IMR-90 (cell line): ENCODE results near the gene TNFSF13B. TPM values are rescaled to one million over a fixed set of nuclear protein-coding genes. Genes with fewer than 3 reads are reported as not detected.

Experiments
- ATAC-seq: fragments of 200-7000 bp; cut with Tn5 transposase; 2 replicates; pipeline ENCODE4 v1.9.1; 2020; ENCODE audit warnings: low read depth, mild to moderate bottlenecking, moderate library complexity
- BruUV-seq: library from RNA; stranded (reverse); fragments of 400-500 nt; replicated peaks from 2 replicates; lab custom pipeline; 2021; lab: Mats Ljungman, UMichigan
- CTCF ChIA-PET: fragments of 300-600 bp; formaldehyde crosslinking; extraction: SDS; loops from one replicate; lab custom pipeline; 2021; ENCODE audit warnings: antibody characterized with exemption; lab: Yijun Ruan, JAX
- POLR2A ChIA-PET: fragments of 300-600 bp; sonication (Branson Sonifier 250); formaldehyde crosslinking; loops from one replicate; lab custom pipeline; 2022; ENCODE audit warnings: antibody characterized with exemption; ENCODE audit not compliant: unreplicated experiment; lab: Charles Lee
- DNase-seq: peaks from one replicate; pipeline ENCODE4 v3.0.0; 2013
- H2AFZ ChIP-seq: replicated peaks from 2 replicates; pipeline ENCODE3; 2013; ENCODE audit warnings: low read length, mild to moderate bottlenecking; ENCODE audit not compliant: poor library complexity
- H2AK5ac ChIP-seq: 2 replicates; pipeline ENCODE4 v1.6.1; 2013; ENCODE audit warnings: low read depth, low read length, inconsistent platforms
- H2AK9ac ChIP-seq: replicated peaks from 2 replicates; pipeline ENCODE3; 2013; ENCODE audit warnings: mild to moderate bottlenecking, low read depth, low read length, moderate library complexity; ENCODE audit not compliant: poor library complexity
- H2BK120ac ChIP-seq: 2 replicates; pipeline ENCODE4 v1.6.1; 2013; ENCODE audit warnings: low read depth, low read length, inconsistent platforms
- H2BK15ac ChIP-seq: 3 replicates; pipeline ENCODE4 v1.6.1; 2013; ENCODE audit warnings: low read depth, low read length, inconsistent platforms
- H2BK20ac ChIP-seq: 2 replicates; pipeline ENCODE4 v1.6.1; 2013; ENCODE audit warnings: low read depth, mild to moderate bottlenecking, inconsistent platforms, low read length, moderate library complexity
- H2BK5ac ChIP-seq: 2 replicates; pipeline ENCODE4 v1.6.1; 2013; ENCODE audit warnings: mild to moderate bottlenecking, low read depth, low read length, inconsistent platforms; ENCODE audit not compliant: poor library complexity, severe bottlenecking
- H3K14ac ChIP-seq: replicated peaks from 2 replicates; pipeline ENCODE4 v1.6.1; 2013; ENCODE audit warnings: low read depth, low read length, inconsistent platforms
- H3K18ac ChIP-seq: 2 replicates; pipeline ENCODE4 v1.6.1; 2013; ENCODE audit warnings: low read depth, low read length, control low read depth
- H3K23ac ChIP-seq: 2 replicates; pipeline ENCODE4 v1.6.1; 2013; ENCODE audit warnings: low read depth, low read length, inconsistent platforms
- H3K27ac ChIP-seq: 2 replicates; pipeline ENCODE4 v1.5.1; 2013; ENCODE audit warnings: mild to moderate bottlenecking, control low read depth, low read length; ENCODE audit not compliant: insufficient read depth
- H3K27me3 ChIP-seq: 2 replicates; pipeline ENCODE4 v1.6.1; 2013; ENCODE audit warnings: low read length; ENCODE audit not compliant: control insufficient read depth, insufficient read depth
- H3K36me3 ChIP-seq: 2 replicates; pipeline ENCODE4 v1.6.1; 2013; ENCODE audit warnings: low read length, mixed read lengths; ENCODE audit not compliant: control insufficient read depth, insufficient read depth
- H3K4ac ChIP-seq: 2 replicates; pipeline ENCODE4 v1.6.1; 2013; ENCODE audit warnings: low read depth, low read length, inconsistent platforms
- H3K4me1 ChIP-seq: 2 replicates; pipeline ENCODE4 v1.6.1; 2013; ENCODE audit warnings: low read length, mixed read lengths; ENCODE audit not compliant: control insufficient read depth, insufficient read depth
- H3K4me2 ChIP-seq: 2 replicates; pipeline ENCODE4 v1.6.1; 2013; ENCODE audit warnings: low read depth, mild to moderate bottlenecking, control low read depth, low read length, moderate library complexity
- H3K4me3 ChIP-seq: 2 replicates; pipeline ENCODE4 v1.5.1; 2013; ENCODE audit warnings: low read depth, mild to moderate bottlenecking, control low read depth, low read length, moderate library complexity; ENCODE audit not compliant: insufficient read depth
- H3K56ac ChIP-seq: 2 replicates; pipeline ENCODE4 v1.6.1; 2013; ENCODE audit warnings: low read length, inconsistent platforms; ENCODE audit not compliant: insufficient read depth; ENCODE audit errors: extremely low read depth
- H3K79me1 ChIP-seq, 2 experiments: 2 replicates each; pipeline ENCODE4 v1.6.1; 2013; ENCODE audit warnings: low read length in 2 of 2, inconsistent platforms in 1 of 2, low read depth in 1 of 2
- H3K9ac ChIP-seq: 2 replicates; pipeline ENCODE4 v1.6.1; 2013; ENCODE audit warnings: low read depth, low read length, control low read depth
- H3K9me1 ChIP-seq: 2 replicates; pipeline ENCODE4 v1.6.1; 2013; ENCODE audit warnings: low read length, inconsistent platforms; ENCODE audit not compliant: insufficient read depth
- H3K9me3 ChIP-seq: 2 replicates; pipeline ENCODE4 v1.6.1; 2013; ENCODE audit warnings: low read length; ENCODE audit not compliant: control insufficient read depth, insufficient read depth
- H4K20me1 ChIP-seq: 2 replicates; pipeline ENCODE4 v1.6.1; 2013; ENCODE audit warnings: low read length, inconsistent platforms; ENCODE audit not compliant: insufficient read depth
- H4K5ac ChIP-seq: 2 replicates; pipeline ENCODE4 v1.6.1; 2013; ENCODE audit warnings: mild to moderate bottlenecking, low read depth, low read length, control low read depth
- H4K8ac ChIP-seq, 2 experiments: 2 replicates each; pipeline ENCODE4 v1.6.1; 2013; ENCODE audit warnings: low read depth in 2 of 2, low read length in 2 of 2, control low read depth in 1 of 2, inconsistent platforms in 1 of 2
- H4K91ac ChIP-seq: 2 replicates; pipeline ENCODE4 v1.6.1; 2013; ENCODE audit warnings: low read depth, low read length, inconsistent platforms; ENCODE audit not compliant: insufficient read depth
- BHLHE40 ChIP-seq: fragments of 150-350 bp; IDR thresholded peaks from 2 replicates; pipeline ENCODE4 v1.6.1; 2016; ENCODE audit warnings: mild to moderate bottlenecking, low read depth, low read length
- CEBPB ChIP-seq: IDR thresholded peaks from 2 replicates; pipeline ENCODE4 v1.6.1; 2012; ENCODE audit warnings: low read depth, low read length, improper control_type of control experiment
- CHD1 ChIP-seq: IDR thresholded peaks from 2 replicates; pipeline ENCODE4 v1.6.1; 2012; ENCODE audit warnings: low read depth, low read length, improper control_type of control experiment
- ELK1 ChIP-seq: fragments of 150-350 bp; IDR thresholded peaks from 2 replicates; pipeline ENCODE4 v1.6.1; 2016; ENCODE audit warnings: low read depth, mild to moderate bottlenecking, low read length, moderate library complexity, borderline replicate concordance
- FOS ChIP-seq: fragments of 150-350 bp; IDR thresholded peaks from 2 replicates; pipeline ENCODE4 v1.6.1; 2016; ENCODE audit warnings: low read depth, low read length
- MAFK ChIP-seq: IDR thresholded peaks from 2 replicates; pipeline ENCODE4 v1.6.1; 2012; ENCODE audit warnings: low read depth, low read length, improper control_type of control experiment
- MAZ ChIP-seq: IDR thresholded peaks from 2 replicates; pipeline ENCODE4 v1.6.1; 2012; ENCODE audit warnings: low read depth, mild to moderate bottlenecking, low read length, improper control_type of control experiment, moderate library complexity, borderline replicate concordance
- MXI1 ChIP-seq: IDR thresholded peaks from 2 replicates; pipeline ENCODE4 v1.6.1; 2012; ENCODE audit warnings: low read depth, mild to moderate bottlenecking, low read length, moderate library complexity, borderline replicate concordance
- NFE2L2 ChIP-seq: fragments of 150-350 bp; IDR thresholded peaks from 2 replicates; pipeline ENCODE4 v1.6.1; 2016; ENCODE audit warnings: low read depth, mild to moderate bottlenecking, low read length
- POLR2A ChIP-seq: IDR thresholded peaks from 2 replicates; pipeline ENCODE4 v1.6.1; 2012; ENCODE audit warnings: mild to moderate bottlenecking, low read depth, low read length
- RAD21 ChIP-seq: IDR thresholded peaks from 2 replicates; pipeline ENCODE4 v1.6.1; 2012; ENCODE audit warnings: low read length, improper control_type of control experiment
- RCOR1 ChIP-seq: IDR thresholded peaks from 2 replicates; pipeline ENCODE4 v1.6.1; 2012; ENCODE audit warnings: mild to moderate bottlenecking, low read length, improper control_type of control experiment; ENCODE audit not compliant: insufficient replicate concordance
- SMC3 ChIP-seq: fragments of 150-350 bp; IDR thresholded peaks from 2 replicates; pipeline ENCODE4 v1.6.1; 2016; ENCODE audit warnings: low read depth, mild to moderate bottlenecking, antibody characterized with exemption, low read length, moderate library complexity
- WGBS, 2 experiments: methylation state at CpG; one replicate each; pipeline versions ENCODE4 v1.1.5 to v1.1.7; 2013; ENCODE audit warnings: missing lambda C conversion rate in 2 of 2; ENCODE audit not compliant: insufficient read length in 1 of 2; ENCODE audit errors: extremely low coverage in 2 of 2; 5-methylcytosine and 5-hydroxymethylcytosine counted together
- dilution Hi-C: fragments of 300-500 bp; cut with HindIII; formaldehyde crosslinking; loops from one replicate; pipeline ENCODE4 v1.14.3; 2018; ENCODE audit warnings: low sequenced_read_pairs; ENCODE audit not compliant: unreplicated experiment
- in situ Hi-C: fragments of 300-500 bp; cut with MboI; formaldehyde crosslinking; loops from 3 replicates; pipeline ENCODE4 v1.14.3; 2019; ENCODE audit warnings: low sequenced_read_pairs, inconsistent platforms, mixed read lengths
- intact Hi-C: fragments of 100-400 bp; cut with micrococcal nuclease; formaldehyde crosslinking; loops from 2 replicates; pipeline ENCODE4 v1.10.0; 2022
- polyA plus RNA-seq, 3 experiments: library from polyadenylated mRNA; depleted of rRNA; stranded (reverse); fragments of >200 nt; gene quantifications; 2 replicates each; pipeline ENCODE4 v1.2.3, GENCODE V29; 2012; ENCODE audit warnings: low replicate concordance in 1 of 3
- total RNA-seq: library from RNA; depleted of rRNA; stranded (reverse); fragments of >200 nt; gene quantifications from 2 replicates; pipeline ENCODE4 v1.2.3, GENCODE V29; 2012
- TF ChIP-seq, protein P1 (sequence below): fragments of 150-350 bp; IDR thresholded peaks from 2 replicates; pipeline ENCODE4 v1.6.1; 2017; ENCODE audit warnings: mild to moderate bottlenecking, antibody characterized with exemption, low read length, low read depth
- TF ChIP-seq, protein P2 (sequence below): conservative IDR thresholded peaks from 2 replicates; pipeline ENCODE4 v1.5.1; 2012; ENCODE audit warnings: mild to moderate bottlenecking, low read depth, low read length, improper control_type of control experiment

Gene TNFSF13B
- total and polyA plus RNA-seq, 2 of the 4 experiments (the other 2 are of a cell fraction) = 0.29 to 0.54 TPM

GRCh38 chr13:108220041-108220440 lies 49.5 kb upstream of the TNFSF13B start:
- no CpG with 5 or more reads among the region's 1 CpG for WGBS, 2 experiments

More at GRCh38 chr13:108220041-108220440, 49.5 kb upstream of the TNFSF13B start:
- in situ Hi-C loops (no loop called here), dilution Hi-C loops (no loop called here), intact Hi-C loops (no loop called here)
- Histone ChIP-seq H4K20me1 (peaks cover 21% of the 10 kb centered on the region; the same call in 1 of the 2 replicates), H3K9me1 (0 out of 2 replicates have a peak, but pooled peaks cover 3% of the 10 kb centered on the region), H2AFZ (no peak overlapping the region), H2AK9ac (no peak overlapping the region), H4K91ac (no peak overlapping the region), H4K5ac (no peak overlapping the region), H3K36me3 (no peaks in the 10 kb centered on the region), H3K23ac (no peak overlapping the region), H3K4ac (no peak overlapping the region), H3K56ac (no peak overlapping the region), H3K79me1 (peaks cover 22 to 54% of the 10 kb centered on the region in 2 experiments), H3K18ac (no peak overlapping the region), H2BK15ac (no peak overlapping the region), H2BK120ac (no peak overlapping the region), H2BK20ac (no peak overlapping the region), H3K4me1 (peaks cover 7% of the 10 kb centered on the region), H3K9me3 (no peaks in the 10 kb centered on the region), H3K27ac (no peak overlapping the region), H3K14ac (no peak overlapping the region), H3K4me2 (peak overlapping the region; percentile 54; the same call in 1 of the 2 replicates), H3K9ac (no peak overlapping the region), H3K27me3 (no peaks in the 10 kb centered on the region), H4K8ac (no peak overlapping the region), H3K4me3 (no peak overlapping the region), H2AK5ac (no peak overlapping the region), H2BK5ac (no peak overlapping the region)
- BruUV-seq = TSS peak; percentile 22
- DNase-seq (no peak), ATAC-seq (no peak)
- POLR2A ChIA-PET = no interaction called here
- CTCF ChIA-PET = no interaction called here
- no peak for TF ChIP-seq NFE2L2
- TF ChIP-seq MAZ = no peak
- no peak for TF ChIP-seq RAD21
- TF ChIP-seq FOS = no peak
- no peak for TF ChIP-seq ELK1
- no peak for TF ChIP-seq CHD1
- TF ChIP-seq BHLHE40 = no peak
- TF ChIP-seq POLR2A = no peak
- no peak for TF ChIP-seq CEBPB
- no peak for TF ChIP-seq MAFK
- no peak for TF ChIP-seq RCOR1
- TF ChIP-seq, protein P1, sequence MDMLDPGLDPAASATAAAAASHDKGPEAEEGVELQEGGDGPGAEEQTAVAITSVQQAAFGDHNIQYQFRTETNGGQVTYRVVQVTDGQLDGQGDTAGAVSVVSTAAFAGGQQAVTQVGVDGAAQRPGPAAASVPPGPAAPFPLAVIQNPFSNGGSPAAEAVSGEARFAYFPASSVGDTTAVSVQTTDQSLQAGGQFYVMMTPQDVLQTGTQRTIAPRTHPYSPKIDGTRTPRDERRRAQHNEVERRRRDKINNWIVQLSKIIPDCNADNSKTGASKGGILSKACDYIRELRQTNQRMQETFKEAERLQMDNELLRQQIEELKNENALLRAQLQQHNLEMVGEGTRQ = no peak
- TF ChIP-seq, protein P2, sequence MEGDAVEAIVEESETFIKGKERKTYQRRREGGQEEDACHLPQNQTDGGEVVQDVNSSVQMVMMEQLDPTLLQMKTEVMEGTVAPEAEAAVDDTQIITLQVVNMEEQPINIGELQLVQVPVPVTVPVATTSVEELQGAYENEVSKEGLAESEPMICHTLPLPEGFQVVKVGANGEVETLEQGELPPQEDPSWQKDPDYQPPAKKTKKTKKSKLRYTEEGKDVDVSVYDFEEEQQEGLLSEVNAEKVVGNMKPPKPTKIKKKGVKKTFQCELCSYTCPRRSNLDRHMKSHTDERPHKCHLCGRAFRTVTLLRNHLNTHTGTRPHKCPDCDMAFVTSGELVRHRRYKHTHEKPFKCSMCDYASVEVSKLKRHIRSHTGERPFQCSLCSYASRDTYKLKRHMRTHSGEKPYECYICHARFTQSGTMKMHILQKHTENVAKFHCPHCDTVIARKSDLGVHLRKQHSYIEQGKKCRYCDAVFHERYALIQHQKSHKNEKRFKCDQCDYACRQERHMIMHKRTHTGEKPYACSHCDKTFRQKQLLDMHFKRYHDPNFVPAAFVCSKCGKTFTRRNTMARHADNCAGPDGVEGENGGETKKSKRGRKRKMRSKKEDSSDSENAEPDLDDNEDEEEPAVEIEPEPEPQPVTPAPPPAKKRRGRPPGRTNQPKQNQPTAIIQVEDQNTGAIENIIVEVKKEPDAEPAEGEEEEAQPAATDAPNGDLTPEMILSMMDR = no peak
- no peak for TF ChIP-seq MXI1
- no peak for TF ChIP-seq SMC3
